H9 (cell line): ENCODE measurements around the gene BORCS8. TPM values are rescaled to one million over a fixed set of nuclear protein-coding genes. Genes with fewer than 3 reads are reported as not detected.

Experiments used
- DNase-seq: peaks from one replicate; pipeline ENCODE4 v3.0.0-alpha.2; 2017
- H2AFZ ChIP-seq: one replicate; pipeline ENCODE4 v1.6.1; 2013; ENCODE audit warnings: mild to moderate bottlenecking, low read length, control low read depth, moderate library complexity
- H2AK5ac ChIP-seq: 2 replicates; pipeline ENCODE4 v1.6.1; 2013; ENCODE audit warnings: low read length, control low read depth, mixed read lengths; ENCODE audit not compliant: insufficient read length
- H2BK120ac ChIP-seq: one replicate; pipeline ENCODE4 v1.6.1; 2013; ENCODE audit warnings: low read depth, mild to moderate bottlenecking, low read length, control low read depth, inconsistent platforms; ENCODE audit not compliant: poor library complexity, severe bottlenecking
- H2BK12ac ChIP-seq: 2 replicates; pipeline ENCODE4 v1.6.1; 2013; ENCODE audit warnings: low read length, control low read depth, mixed read lengths, low read depth; ENCODE audit not compliant: insufficient read length
- H2BK15ac ChIP-seq: 2 replicates; pipeline ENCODE4 v1.6.1; 2013; ENCODE audit warnings: low read depth, low read length, control low read depth
- H2BK20ac ChIP-seq: one replicate; pipeline ENCODE4 v1.6.1; 2013; ENCODE audit warnings: low read depth, mild to moderate bottlenecking, low read length, control low read depth, inconsistent platforms; ENCODE audit not compliant: poor library complexity, severe bottlenecking
- H2BK5ac ChIP-seq: 2 replicates; pipeline ENCODE4 v1.6.1; 2013; ENCODE audit warnings: low read length, control low read depth, mixed read lengths; ENCODE audit not compliant: insufficient read length
- H3K14ac ChIP-seq: 2 replicates; pipeline ENCODE4 v1.6.1; 2013; ENCODE audit warnings: low read length, control low read depth; ENCODE audit not compliant: insufficient read depth
- H3K18ac ChIP-seq: 2 replicates; pipeline ENCODE4 v1.6.1; 2013; ENCODE audit warnings: low read depth, mild to moderate bottlenecking, mixed read lengths, low read length, control low read depth; ENCODE audit not compliant: insufficient read length
- H3K23ac ChIP-seq: 2 replicates; pipeline ENCODE4 v1.6.1; 2013; ENCODE audit warnings: low read length, control low read depth, mixed read lengths, low read depth; ENCODE audit not compliant: insufficient read length
- H3K23me2 ChIP-seq: 2 replicates; pipeline ENCODE4 v1.6.1; 2013; ENCODE audit warnings: low read depth, mild to moderate bottlenecking, mixed read lengths, low read length, control low read depth; ENCODE audit not compliant: insufficient read length, poor library complexity, severe bottlenecking
- H3K27ac ChIP-seq: 2 replicates; pipeline ENCODE4 v1.5.1; 2013; ENCODE audit warnings: low read length, control low read depth, mixed read lengths, low read depth; ENCODE audit not compliant: insufficient read length
- H3K27me3 ChIP-seq: 2 replicates; pipeline ENCODE4 v1.6.1; 2013; ENCODE audit warnings: low read length, control low read depth, inconsistent platforms; ENCODE audit not compliant: insufficient read depth
- H3K4ac ChIP-seq: 2 replicates; pipeline ENCODE4 v1.6.1; 2013; ENCODE audit warnings: low read depth, mild to moderate bottlenecking, control low read depth, inconsistent platforms, low read length, moderate library complexity
- H3K4me1 ChIP-seq: 2 replicates; pipeline ENCODE4 v1.6.1; 2013; ENCODE audit warnings: low read length, control low read depth, inconsistent platforms; ENCODE audit not compliant: insufficient read depth
- H3K4me2 ChIP-seq: 2 replicates; pipeline ENCODE4 v1.6.1; 2013; ENCODE audit warnings: low read length, control low read depth, mixed read lengths; ENCODE audit not compliant: insufficient read length, insufficient read depth
- H3K56ac ChIP-seq: 2 replicates; pipeline ENCODE4 v1.6.1; 2013; ENCODE audit warnings: low read depth, mild to moderate bottlenecking, mixed read lengths, low read length, control low read depth; ENCODE audit not compliant: insufficient read length
- H3K79me1 ChIP-seq: 2 replicates; pipeline ENCODE4 v1.6.1; 2013; ENCODE audit warnings: low read depth, mild to moderate bottlenecking, moderate library complexity, low read length, control low read depth, inconsistent platforms; ENCODE audit not compliant: insufficient read depth, poor library complexity, severe bottlenecking
- H3K79me2 ChIP-seq: 2 replicates; pipeline ENCODE4 v1.6.1; 2013; ENCODE audit warnings: low read length, control low read depth, inconsistent platforms; ENCODE audit not compliant: insufficient read depth
- H3K9ac ChIP-seq: 2 replicates; pipeline ENCODE4 v1.6.1; 2013; ENCODE audit warnings: low read length, control low read depth, mixed read lengths; ENCODE audit not compliant: insufficient read length; ENCODE audit errors: extremely low read depth
- H3K9me3 ChIP-seq: one replicate; pipeline ENCODE4 v1.6.1; 2013; ENCODE audit warnings: low read depth, low read length, inconsistent platforms; ENCODE audit not compliant: control insufficient read depth
- H3T11ph ChIP-seq: one replicate; pipeline ENCODE4 v1.6.1; 2013; ENCODE audit warnings: mild to moderate bottlenecking, low read length, control low read depth, inconsistent platforms
- H4K20me1 ChIP-seq: one replicate; pipeline ENCODE4 v1.6.1; 2013; ENCODE audit not compliant: control insufficient read depth, insufficient read length, insufficient read depth
- H4K5ac ChIP-seq: 2 replicates; pipeline ENCODE4 v1.6.1; 2013; ENCODE audit warnings: low read depth, mild to moderate bottlenecking, mixed read lengths, low read length, control low read depth; ENCODE audit not compliant: insufficient read length
- H4K8ac ChIP-seq: replicated peaks from 2 replicates; pipeline ENCODE4 v1.6.1; 2013; ENCODE audit warnings: low read length, control low read depth, mixed read lengths, low read depth; ENCODE audit not compliant: insufficient read length
- H4K91ac ChIP-seq: 2 replicates; pipeline ENCODE4 v1.6.1; 2013; ENCODE audit warnings: low read depth, mild to moderate bottlenecking, moderate library complexity, mixed read lengths, low read length, control low read depth; ENCODE audit not compliant: insufficient read length
- H3K27ac Mint-ChIP-seq, 3 experiments: 2 replicates in 2 of 3; 3 replicates in 1 of 3; pipeline ENCODE4 v1.8.0; 2020 to 2021; ENCODE audit warnings: mixed read lengths in 3 of 3, mild to moderate bottlenecking in 1 of 3, moderate library complexity in 1 of 3
- H3K27me3 Mint-ChIP-seq: 2 replicates; pipeline ENCODE4 v1.8.0; 2021; ENCODE audit warnings: low read depth, mild to moderate bottlenecking, moderate library complexity, mixed read lengths
- H3K36me3 Mint-ChIP-seq, 3 experiments: 2 replicates in 2 of 3; 3 replicates in 1 of 3; pipeline ENCODE4 v1.8.0; 2020 to 2021; ENCODE audit warnings: low read depth in 3 of 3, mixed read lengths in 3 of 3; ENCODE audit not compliant: insufficient read depth in 1 of 3
- H3K4me1 Mint-ChIP-seq, 2 experiments: 2 replicates each; pipeline ENCODE4 v1.8.0; 2020; ENCODE audit warnings: mixed read lengths in 2 of 2
- H3K4me3 Mint-ChIP-seq, 2 experiments: 2 replicates in 1 of 2; 3 replicates in 1 of 2; pipeline ENCODE4 v1.8.0; 2020 to 2021; ENCODE audit warnings: mild to moderate bottlenecking in 2 of 2, mixed read lengths in 2 of 2, moderate library complexity in 1 of 2
- H3K9me3 Mint-ChIP-seq, 2 experiments: 2 replicates in 1 of 2; 3 replicates in 1 of 2; pipeline ENCODE4 v1.8.0; 2020; ENCODE audit warnings: mild to moderate bottlenecking in 2 of 2, mixed read lengths in 2 of 2, moderate library complexity in 1 of 2
- CTCF ChIP-seq: fragments of 200-600 bp; sonication (generic); conservative IDR thresholded peaks from 3 replicates; pipeline ENCODE4 v1.8.0; 2021; ENCODE audit warnings: antibody characterized with exemption, mild to moderate bottlenecking
- WGBS: extraction: QIAGEN DNeasy Blood & Tissue Kit; methylation state at CpG from one replicate; pipeline ENCODE4 v1.1.7; 2013; ENCODE audit warnings: missing lambda C conversion rate, low lambda C conversion rate, mixed read lengths; ENCODE audit not compliant: insufficient read length; ENCODE audit errors: extremely low coverage; 5-methylcytosine and 5-hydroxymethylcytosine counted together
- total RNA-seq: library from RNA; stranded (reverse); gene quantifications from 2 replicates; pipeline ENCODE4 v1.2.1, GENCODE V29; 2021

The BORCS8 gene
- total RNA-seq, 1 experiment from 2014 or later = 20.4 TPM

DNA sequence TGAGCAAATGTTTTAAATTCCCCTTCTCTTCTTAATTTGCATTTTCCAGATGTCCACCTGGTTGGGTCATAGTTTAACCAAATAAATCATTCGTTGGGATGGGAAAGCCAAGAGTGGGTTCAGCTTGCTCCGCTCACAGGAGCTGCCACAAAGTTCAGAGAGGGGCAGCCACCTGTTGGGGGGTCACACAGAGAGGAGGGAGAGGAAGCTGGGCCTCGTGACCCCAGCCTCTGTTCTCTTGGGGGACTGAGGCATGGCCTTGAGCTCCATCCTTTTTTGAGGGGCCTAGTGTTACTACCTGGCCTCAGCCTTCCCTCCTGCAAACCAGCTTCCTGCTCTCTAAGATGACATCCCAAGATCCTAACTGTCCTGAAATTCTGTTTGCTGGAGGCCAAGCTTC lies 24.3 kb downstream of the BORCS8 start:
- Histone ChIP-seq H4K8ac (no peak overlapping the region), H2BK12ac (no peak overlapping the region), H3K27ac (no peak overlapping the region), H3K23me2 (no peaks in the 10 kb centered on the region), H4K5ac (no peak overlapping the region), H3K18ac (no peak overlapping the region), H4K91ac (no peak overlapping the region), H3K4me2 (no peak overlapping the region), H3K23ac (no peak overlapping the region), H2BK15ac (no peak overlapping the region), H3K4ac (no peak overlapping the region), H3K4me1 (no peaks in the 10 kb centered on the region), H3K27me3 (peaks cover 6% of the 10 kb centered on the region; the same call in 1 of the 2 replicates), H2BK120ac (no peak overlapping the region), H3K9me3 (no peaks in the 10 kb centered on the region), H3K9ac (no peak overlapping the region), H3T11ph (no peak overlapping the region), H3K79me1 (no peaks in the 10 kb centered on the region), H2AK5ac (no peak overlapping the region), H2BK5ac (no peak overlapping the region), H3K14ac (no peak overlapping the region), H3K56ac (no peak overlapping the region), H3K79me2 (no peaks in the 10 kb centered on the region), H2BK20ac (no peak overlapping the region), H2AFZ (no peak overlapping the region), H4K20me1 (no peaks in the 10 kb centered on the region)
- TF ChIP-seq CTCF = no peak
- Mint-ChIP-seq H3K4me3 (no peak overlapping the region), H3K36me3 (no peaks in the 10 kb centered on the region; a peak in 1 of 7 replicates), H3K4me1 (peaks cover 18 to 38% of the 10 kb centered on the region in 2 experiments), H3K27ac (peak overlapping the region in 1 of 3 experiments; percentile 68; a peak in 1 of 7 replicates), H3K9me3 (no peaks in the 10 kb centered on the region), H3K27me3 (peaks cover 67% of the 10 kb centered on the region)
- no peak for DNase-seq
- WGBS = no CpG with 5 or more reads among the region's 3 CpGs
